Fibroblast of pulmonary artery (primary cell): ENCODE measurements around the gene PHLDB3.

ENCODE experiments used
- DNase-seq: peaks from one replicate; pipeline ENCODE4 v3.0.0-alpha.2; 2010; ENCODE audit warnings: low read depth
- H3K4me3 ChIP-seq: replicated peaks from 2 replicates; pipeline ENCODE4 v1.5.1; 2011; ENCODE audit warnings: low read depth, mild to moderate bottlenecking, control low read depth, low read length, moderate library complexity
- CTCF ChIP-seq: IDR thresholded peaks from 2 replicates; pipeline ENCODE4 v1.5.1; 2011; ENCODE audit warnings: mild to moderate bottlenecking, control low read depth, low read length, inconsistent platforms; ENCODE audit errors: missing control alignments

Gene PHLDB3

GRCh38 chr19:43538922-43539321, 34.4 kb upstream of the PHLDB3 start:
- H3K4me3 ChIP-seq: no peak overlapping the region
- no peak for DNase-seq
- no peak for TF ChIP-seq CTCF

- peak; percentile 74 for DNase-seq
- no peak overlapping the region for H3K4me3 ChIP-seq
- peak; percentile 74 for TF ChIP-seq CTCF
These were observed 30.5 kb upstream of the PHLDB3 start for GRCh38 chr19:43534816-43535761.

- no peak for DNase-seq
- peak overlapping the region; percentile 46 for H3K4me3 ChIP-seq
- TF ChIP-seq CTCF: no peak
These were observed 29.8 kb upstream of the PHLDB3 start for GRCh38 chr19:43534305-43534815.

- H3K4me3 ChIP-seq: peak overlapping the region; percentile 66
- DNase-seq: peak; percentile 100
- no peak for TF ChIP-seq CTCF
These were observed 29.2 kb upstream of the PHLDB3 start for GRCh38 chr19:43533546-43534304.

- H3K4me3 ChIP-seq: peak within 1 kb of the TSS; percentile 66
- DNase-seq: peak; percentile 96
- no peak for TF ChIP-seq CTCF
These were observed 28.5 kb upstream of the PHLDB3 start, which contains the start of gene ZNF575 for GRCh38 chr19:43532962-43533545. Gene ZNF575, plus strand, starts transcription at chr19:43533188. Its CDS starts 1,235 bp downstream, at chr19:43534423.

- DNase-seq: no peak
- TF ChIP-seq CTCF: no peak
- H3K4me3 ChIP-seq: peak overlapping the region; percentile 66
These were observed 28.0 kb upstream of the PHLDB3 start for GRCh38 chr19:43532571-43532961.
